ENCODE data around the gene AGTR1.
"Not testable (repeated sequence)": the region's sequence is repeated elsewhere in the genome, so short reads cannot be mapped to it uniquely, and the experiment has no call there.

AGTR1 gene

DNA sequence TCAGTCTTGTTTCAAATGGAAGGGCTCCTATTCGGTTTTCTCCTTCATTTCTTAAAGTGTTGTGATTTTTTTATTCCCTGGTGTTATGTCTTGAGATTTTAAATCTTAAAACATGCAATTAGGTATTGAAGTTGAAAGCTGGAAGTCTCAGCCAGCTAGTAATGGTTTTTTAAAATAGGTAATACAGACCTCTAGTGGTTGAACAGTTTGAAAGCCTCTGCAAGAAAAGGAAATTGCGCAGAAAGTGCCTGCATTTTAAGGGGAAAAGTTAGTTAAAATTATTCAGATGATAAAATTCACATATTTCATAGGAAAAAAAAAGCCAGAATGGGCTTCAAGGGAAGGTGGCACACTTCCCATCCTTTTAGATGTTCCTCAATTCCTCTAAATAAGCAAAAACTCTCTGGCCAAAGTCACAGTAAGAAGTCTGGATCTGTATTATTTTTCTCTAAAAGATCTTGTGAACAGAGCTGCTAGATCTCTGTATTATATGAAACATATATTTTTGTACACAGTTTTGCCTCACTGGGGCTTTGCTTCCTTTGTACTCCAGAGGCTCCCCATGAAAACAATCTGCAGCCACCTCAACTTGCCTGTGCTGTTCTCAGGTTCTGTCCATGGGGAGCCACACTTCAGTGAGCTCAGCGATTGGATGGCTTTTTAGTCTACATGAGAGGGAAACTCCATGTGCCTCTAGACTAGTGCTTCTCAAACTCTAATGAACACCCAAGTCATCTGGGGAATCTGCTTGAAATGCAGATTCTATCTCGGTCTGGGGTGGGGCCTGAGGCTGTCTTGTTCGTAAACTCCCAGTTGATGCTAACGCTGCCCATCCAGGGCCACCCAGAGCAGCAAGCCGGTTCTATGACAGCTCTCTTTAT lies 21.5 kb downstream of the AGTR1 start:
- DNase-seq = no peak

GRCh38 chr3:148720873-148721272 lies 23.2 kb downstream of the AGTR1 start:
- no peak for DNase-seq

GRCh38 chr3:148723631-148724030 lies 25.9 kb downstream of the AGTR1 start:
- DNase-seq = no peak

- DNase-seq = no peak
Observed at GRCh38 chr3:148727231-148727630, 29.5 kb downstream of the AGTR1 start.

- no peak for DNase-seq
Observed at GRCh38 chr3:148728753-148729152, 31.1 kb downstream of the AGTR1 start.

DNA sequence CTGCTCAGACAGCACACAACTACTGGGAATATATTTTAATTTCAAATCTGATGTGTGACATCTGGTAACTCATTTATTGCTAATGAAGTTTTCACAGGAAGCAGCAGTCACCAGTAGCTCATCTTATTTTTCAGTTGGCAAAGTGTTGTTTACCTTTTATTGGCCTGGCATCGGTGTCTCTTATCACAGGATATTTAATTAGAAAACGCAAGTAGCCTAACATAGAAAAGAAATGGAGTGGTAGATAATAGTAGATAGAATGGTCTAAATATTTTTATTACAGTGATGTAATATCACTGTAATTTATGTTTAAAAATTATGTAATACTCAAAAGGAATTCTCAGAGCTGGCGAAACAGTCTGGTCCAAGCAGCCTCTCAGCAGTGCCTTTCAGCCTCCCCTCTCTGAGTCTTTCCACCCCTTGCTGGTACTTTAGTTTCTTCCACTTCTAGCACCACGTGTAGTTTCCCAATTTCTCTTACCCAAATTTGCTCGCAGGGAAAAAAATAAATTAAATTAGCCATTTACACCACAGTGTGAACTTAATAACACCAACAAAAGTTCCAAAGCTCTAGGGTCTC lies 31.9 kb downstream of the AGTR1 start:
- no peak for DNase-seq

DNA sequence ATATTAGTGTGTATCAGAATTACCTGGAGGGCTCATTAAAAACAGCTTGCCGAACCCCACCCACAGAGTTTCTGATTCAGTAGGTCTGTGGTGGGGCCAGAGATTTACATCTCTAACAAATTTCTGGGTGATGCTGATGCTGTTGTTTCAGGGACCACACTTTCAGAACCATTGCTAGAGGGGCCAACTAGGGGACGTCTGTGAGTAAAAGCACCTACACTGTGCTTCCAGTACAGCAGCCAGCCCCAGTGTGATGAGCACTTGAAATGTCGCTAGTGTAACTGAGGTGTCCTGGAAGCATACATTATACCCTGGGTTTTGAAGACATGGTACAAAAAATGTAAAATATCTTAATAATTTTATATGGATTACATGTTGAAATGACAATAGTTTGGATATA lies 33.0 kb downstream of the AGTR1 start:
- no peak for DNase-seq

GRCh38 chr3:148735597-148735996 lies 37.9 kb downstream of the AGTR1 start:
- DNase-seq = no peak

DNA sequence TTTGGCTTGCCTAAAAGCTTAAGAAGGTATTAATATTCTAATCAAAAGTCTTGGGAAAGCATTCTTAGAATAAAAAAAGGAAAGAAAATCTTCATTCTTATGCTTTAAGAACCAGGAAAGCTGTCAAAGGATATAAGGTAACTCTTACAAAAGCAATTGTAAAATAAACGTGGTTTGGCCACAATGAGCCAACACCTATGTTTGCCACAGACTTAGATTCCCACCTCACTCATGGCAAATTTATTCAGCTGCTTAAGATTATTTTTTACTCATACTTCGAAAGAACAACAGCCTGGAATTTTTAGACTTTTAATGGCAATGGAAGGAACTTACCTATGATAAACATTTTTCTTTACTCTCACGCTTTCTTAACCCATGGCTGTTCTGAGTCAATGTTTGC lies 38.4 kb downstream of the AGTR1 start:
- DNase-seq = no peak

GRCh38 chr3:148737104-148737530 lies 39.4 kb downstream of the AGTR1 start:
- no peak for DNase-seq

GRCh38 chr3:148739720-148740119 lies 42.0 kb downstream of the AGTR1 start:
- DNase-seq = no peak

- DNase-seq = no peak
Observed at GRCh38 chr3:148740291-148740690, 42.6 kb downstream of the AGTR1 start.

DNA sequence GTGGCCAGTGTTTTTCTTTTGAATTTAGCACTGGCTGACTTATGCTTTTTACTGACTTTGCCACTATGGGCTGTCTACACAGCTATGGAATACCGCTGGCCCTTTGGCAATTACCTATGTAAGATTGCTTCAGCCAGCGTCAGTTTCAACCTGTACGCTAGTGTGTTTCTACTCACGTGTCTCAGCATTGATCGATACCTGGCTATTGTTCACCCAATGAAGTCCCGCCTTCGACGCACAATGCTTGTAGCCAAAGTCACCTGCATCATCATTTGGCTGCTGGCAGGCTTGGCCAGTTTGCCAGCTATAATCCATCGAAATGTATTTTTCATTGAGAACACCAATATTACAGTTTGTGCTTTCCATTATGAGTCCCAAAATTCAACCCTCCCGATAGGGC lies 43.5 kb downstream of the AGTR1 start:
- DNase-seq = no peak

- DNase-seq = no peak
Observed at GRCh38 chr3:148742118-148742517, 44.4 kb downstream of the AGTR1 start.

DNA sequence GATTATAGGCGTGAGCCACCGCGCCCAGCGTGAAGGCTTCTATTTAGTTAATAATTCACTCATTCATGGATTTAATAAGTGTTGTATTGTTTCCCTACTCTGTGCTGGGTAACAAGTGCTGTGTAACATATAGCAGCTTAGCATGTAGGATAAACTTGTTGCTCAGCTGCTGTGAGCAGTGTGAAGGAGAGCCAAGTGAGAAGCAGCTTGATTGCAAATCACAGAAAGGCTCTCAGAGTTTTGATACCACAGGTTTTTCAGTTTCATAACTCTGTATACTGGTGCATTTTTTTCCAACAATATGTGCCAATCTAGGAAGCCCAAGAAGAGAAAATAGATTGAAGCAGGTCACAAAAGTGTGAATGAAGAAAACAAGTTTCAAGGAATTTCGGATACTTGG lies 48.4 kb downstream of the AGTR1 start:
- DNase-seq = no peak

DNA sequence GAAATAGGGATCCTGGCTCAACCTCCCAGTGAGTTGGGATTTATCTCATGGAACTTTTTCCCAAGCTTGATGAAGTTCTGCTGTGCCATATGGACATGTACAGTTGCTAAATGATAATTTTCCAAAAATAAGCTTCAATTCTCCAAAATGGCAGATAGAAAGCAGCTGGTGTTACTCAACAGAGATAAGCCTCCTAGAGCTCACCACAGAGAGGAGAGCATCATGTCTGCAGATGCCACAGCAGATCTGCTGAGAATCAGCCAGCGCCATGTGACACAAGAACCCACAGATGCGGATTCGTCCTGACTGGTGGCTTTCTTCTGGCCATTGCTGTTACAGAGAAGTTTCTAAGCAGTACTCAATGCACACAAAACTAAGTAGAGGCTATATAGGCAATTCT lies 50.6 kb downstream of the AGTR1 start:
- no peak for DNase-seq

DNA sequence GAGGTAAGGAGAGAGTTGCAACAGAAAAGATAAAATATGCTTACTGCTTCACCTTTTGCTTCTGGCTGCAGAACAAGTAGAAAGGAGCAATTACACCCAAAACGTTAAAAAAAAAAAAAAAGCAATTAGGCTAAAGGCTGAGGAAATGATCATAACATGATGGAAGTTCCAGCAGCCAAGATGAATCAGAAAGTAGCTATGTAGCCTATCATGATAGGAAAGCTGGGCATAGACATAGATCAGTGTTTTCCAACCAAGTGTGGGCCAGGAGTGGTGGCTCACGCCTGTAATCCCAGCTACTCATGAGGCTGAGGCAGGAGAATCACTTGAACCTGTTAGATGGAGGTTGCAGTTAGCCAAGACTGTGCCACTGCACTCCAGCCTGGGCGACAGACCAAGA lies 52.6 kb downstream of the AGTR1 start:
- DNase-seq = no peak

DNA sequence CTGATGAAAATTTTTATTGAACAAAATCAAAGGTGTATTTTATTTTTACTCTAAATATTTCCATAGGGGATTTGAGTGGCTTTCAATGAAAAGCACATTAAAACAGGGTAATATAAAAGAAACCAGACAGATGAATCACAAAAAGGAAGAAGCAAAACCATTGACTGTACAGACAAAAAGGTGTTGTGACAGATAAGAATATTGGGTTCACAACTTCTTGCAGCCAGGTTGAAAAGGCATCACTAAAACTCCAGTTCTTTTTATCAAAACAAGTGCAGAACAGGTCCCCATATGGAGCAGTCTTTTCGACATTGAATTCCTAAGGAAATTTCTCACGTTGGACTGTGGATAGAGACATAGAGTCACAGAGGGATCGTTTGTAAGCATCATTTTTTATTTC lies 53.8 kb downstream of the AGTR1 start:
- DNase-seq = no peak

DNA sequence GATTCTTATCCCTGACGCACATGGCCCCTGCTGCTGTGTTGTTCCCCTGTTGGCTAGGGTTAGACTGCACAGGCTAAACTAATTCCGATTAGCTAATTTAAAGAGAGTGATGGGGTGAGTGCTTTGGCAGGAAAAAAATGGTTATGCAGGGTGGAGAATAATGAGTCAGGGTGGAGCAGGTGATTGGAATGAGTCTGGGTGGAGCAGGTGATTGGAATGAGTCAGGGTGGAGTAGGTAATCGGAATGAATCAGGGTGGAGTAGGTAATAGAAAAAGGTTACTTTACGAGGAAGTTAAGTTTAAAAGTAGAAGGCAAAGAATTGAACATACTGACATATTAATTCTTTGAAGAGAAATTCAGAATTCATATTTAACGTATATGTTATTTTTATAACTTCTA lies 55.7 kb downstream of the AGTR1 start:
- DNase-seq = not testable (repeated sequence)

- DNase-seq = no peak
Observed at GRCh38 chr3:148755570-148755969, 57.9 kb downstream of the AGTR1 start.

DNA sequence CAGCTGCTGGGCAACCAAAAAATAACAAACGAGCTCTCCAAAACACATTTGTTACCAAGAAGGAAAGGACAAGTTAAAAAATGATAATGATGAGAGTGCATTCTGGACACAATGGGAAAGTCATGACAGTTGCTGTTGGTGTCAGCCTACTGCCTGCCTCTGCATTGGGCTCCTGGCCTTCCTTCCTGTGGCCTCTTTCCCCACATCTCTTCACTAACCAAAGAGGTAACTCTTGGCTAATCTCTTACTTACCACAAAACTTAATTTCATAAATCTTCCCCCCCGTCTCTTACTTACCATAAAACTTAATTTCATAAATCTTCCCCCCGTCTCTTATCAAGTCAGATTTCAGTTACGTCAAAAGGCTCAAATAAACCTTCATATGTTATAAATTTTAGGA lies 58.6 kb downstream of the AGTR1 start:
- DNase-seq = no peak

- no peak for DNase-seq
Observed at GRCh38 chr3:148757238-148758215, 59.8 kb downstream of the AGTR1 start.

- DNase-seq = no peak
Observed at GRCh38 chr3:148758303-148758884, 60.7 kb downstream of the AGTR1 start.
